K562 (cell line): ENCODE measurements around the gene B3GNT7. TPM values are rescaled to one million over a fixed set of nuclear protein-coding genes. Genes with fewer than 3 reads are reported as not detected.

Source experiments
- ATAC-seq: fragments of 200-7000 bp; cut with Tn5 transposase; 3 replicates; pipeline ENCODE4 v1.9.1; 2020; ENCODE audit warnings: moderate library complexity
- BruUV-seq: library from RNA; stranded (reverse); fragments of 400-500 nt; replicated peaks from 2 replicates; lab custom pipeline; 2021; lab: Mats Ljungman, UMichigan
- CTCF ChIA-PET: fragments of 300-600 bp; formaldehyde crosslinking; extraction: SDS; loops from one replicate; lab custom pipeline; 2021; ENCODE audit warnings: low intra/inter-chr PET ratio; lab: Yijun Ruan, JAX
- POLR2A ChIA-PET: fragments of 300-600, 350-650 bp; sonication (Branson Sonifier 250); formaldehyde crosslinking; extraction: SDS; loops from one replicate; lab custom pipeline; 2021; ENCODE audit warnings: antibody characterized with exemption, inconsistent platforms; lab: Yijun Ruan, JAX
- DNase-seq, 4 experiments: peaks; one replicate each; pipeline versions ENCODE4 v3.0.0 to v3.0.0-alpha.2; 2011 to 2018; ENCODE audit warnings: low spot score in 3 of 4, mixed read lengths in 3 of 4; ENCODE audit errors: extremely low read depth in 1 of 4
- FAIRE-seq: peaks from 2 replicates; lab custom pipeline; 2011; peaks lifted over from hg19 to GRCh38; lab: Jason Lieb, UNC
- H2AFZ ChIP-seq: 2 replicates; pipeline ENCODE4 v1.6.0; 2011; ENCODE audit warnings: low read depth, low read length, control low read depth, inconsistent platforms
- H3K27ac ChIP-seq: fragments of 200-600 bp; 3 replicates; pipeline ENCODE4 v1.8.0; 2011; ENCODE audit warnings: low read depth, mild to moderate bottlenecking, control low read depth, inconsistent platforms, low read length, moderate library complexity, mixed read lengths; ENCODE audit errors: extremely low read depth
- H3K27me3 ChIP-seq, 2 experiments: fragments of 300-600 bp in 1 of 2; 2 replicates in 1 of 2; 3 replicates in 1 of 2; pipeline versions ENCODE4 v1.6.0 to v1.8.0; 2011; ENCODE audit warnings: inconsistent platforms in 2 of 2, low read length in 2 of 2, mild to moderate bottlenecking in 1 of 2, mixed read lengths in 1 of 2, moderate library complexity in 1 of 2; ENCODE audit not compliant: control insufficient read depth in 2 of 2, insufficient read depth in 2 of 2
- H3K36me3 ChIP-seq: fragments of 300-600 bp; 3 replicates; pipeline ENCODE4 v1.8.0; 2011; ENCODE audit warnings: mild to moderate bottlenecking, low read length, inconsistent platforms; ENCODE audit not compliant: control insufficient read depth, insufficient read depth
- H3K4me1 ChIP-seq, 2 experiments: fragments of 200-600 bp in 1 of 2; replicated peaks in 1 of 2; 2 replicates in 1 of 2; 3 replicates in 1 of 2; pipeline versions ENCODE4 v1.5.1 to v1.8.0; 2011; ENCODE audit warnings: inconsistent platforms in 2 of 2, low read length in 2 of 2, mild to moderate bottlenecking in 1 of 2, mixed read lengths in 1 of 2, moderate library complexity in 1 of 2; ENCODE audit not compliant: control insufficient read depth in 2 of 2, insufficient read depth in 2 of 2
- H3K4me2 ChIP-seq: 2 replicates; pipeline ENCODE4 v1.6.1; 2011; ENCODE audit warnings: low read length, control low read depth, inconsistent platforms, mixed read lengths; ENCODE audit not compliant: insufficient read depth
- H3K4me3 ChIP-seq: fragments of 200-600 bp; sonication (generic), shearing (Covaris generic); 2 replicates; pipeline ENCODE4 v1.5.1; 2016; ENCODE audit warnings: control low read depth, inconsistent platforms
- H3K79me2 ChIP-seq: fragments of 200-600 bp; 3 replicates; pipeline ENCODE4 v1.8.0; 2011; ENCODE audit warnings: low read length, inconsistent platforms; ENCODE audit not compliant: control insufficient read depth, insufficient read depth
- H3K9ac ChIP-seq, 2 experiments: 2 replicates each; pipeline versions ENCODE4 v1.6.0 to v1.6.1; 2011; ENCODE audit warnings: low read depth in 2 of 2, low read length in 2 of 2, control low read depth in 1 of 2, inconsistent platforms in 1 of 2, mild to moderate bottlenecking in 1 of 2, mixed read lengths in 1 of 2; ENCODE audit not compliant: insufficient read depth in 1 of 2
- H3K9me1 ChIP-seq: one replicate; pipeline ENCODE4 v1.6.0; 2011; ENCODE audit warnings: inconsistent platforms, mild to moderate bottlenecking, low read length, moderate library complexity; ENCODE audit not compliant: control insufficient read depth, insufficient read depth
- H3K9me3 ChIP-seq: replicated peaks from 2 replicates; pipeline ENCODE4 v1.5.1; 2011; ENCODE audit warnings: low read depth, low read length, inconsistent platforms; ENCODE audit not compliant: control insufficient read depth, insufficient read depth
- H4K20me1 ChIP-seq: replicated peaks from 2 replicates; pipeline ENCODE4 v1.6.1; 2011; ENCODE audit warnings: low read length, inconsistent platforms, mixed read lengths; ENCODE audit not compliant: control insufficient read depth, insufficient read depth
- BRD9 ChIP-seq: fragments of 450-650 bp; IDR thresholded peaks from 2 replicates; pipeline ENCODE4 v1.6.1; 2018; ENCODE audit warnings: low read depth; ENCODE audit not compliant: partially characterized antibody
- DACH1 ChIP-seq: fragments of 450-650 bp; IDR thresholded peaks from 2 replicates; pipeline ENCODE4 v1.6.1; 2018; ENCODE audit not compliant: partially characterized antibody
- IRF9 ChIP-seq: fragments of 450-650 bp; IDR thresholded peaks from 2 replicates; pipeline ENCODE4 v1.6.1; 2016; ENCODE audit warnings: missing biosample characterization, missing genetic modification characterization
- MYNN ChIP-seq, 2 experiments: sonication (generic); formaldehyde crosslinking in 1 of 2; IDR thresholded peaks; 2 replicates each; pipeline versions ENCODE4 v1.5.0 to v1.6.1; 2016 to 2020; ENCODE audit warnings: antibody characterized with exemption in 1 of 2, missing genetic modification reagents in 1 of 2
- TEAD2 ChIP-seq: fragments of 450-650 bp; IDR thresholded peaks from 2 replicates; pipeline ENCODE4 v1.6.1; 2016; ENCODE audit warnings: missing genetic modification characterization, control low read depth, missing compliant biosample characterization
- ZNF12 ChIP-seq: sonication (generic); formaldehyde crosslinking; IDR thresholded peaks from 2 replicates; pipeline ENCODE4 v1.4.0; 2020; ENCODE audit warnings: mild to moderate bottlenecking, missing genetic modification reagents
- WGBS: fragments of 100-300 bp; shearing (Covaris generic); methylation state at CpG from one replicate; pipeline ENCODE4 v1.1.6; 2016; ENCODE audit warnings: low coverage, mixed read lengths; ENCODE audit not compliant: insufficient coverage; ENCODE audit errors: missing lambda C conversion rate; 5-methylcytosine and 5-hydroxymethylcytosine counted together
- in situ Hi-C: fragments of 300-500 bp; cut with MboI; formaldehyde crosslinking; loops from 4 replicates; pipeline ENCODE4 v1.15.0; 2018; ENCODE audit warnings: inconsistent platforms, mixed read lengths
- intact Hi-C: fragments of 100-400 bp; cut with micrococcal nuclease; formaldehyde crosslinking; loops from 2 replicates; pipeline ENCODE4 v1.14.2; 2022
- polyA plus RNA-seq, 8 experiments: library from polyadenylated mRNA; depleted of rRNA in 4 of 8; stranded (reverse) in 5 of 8; unstranded in 3 of 8; fragments of >200 nt; fragmentation: Nextera tagmentation in 2 of 8; fragmentation: Illumina TruSeq in 1 of 8; extraction: Ambion mirVana in 2 of 8; extraction: Trizol in 1 of 8; gene quantifications; 2 replicates each; pipeline versions ENCODE4 v1.2.1 to v1.2.3, GENCODE V29; 2011 to 2014; ENCODE audit warnings: inconsistent platforms in 1 of 8, missing spikeins in 1 of 8
- total RNA-seq, 7 experiments: library from RNA; depleted of rRNA in 6 of 7; stranded (reverse); fragments of >200 nt in 6 of 7; fragmentation: Illumina TruSeq in 2 of 7; extraction: Trizol in 2 of 7; gene quantifications; 2 replicates each; pipeline versions ENCODE4 v1.2.1 to v1.2.3, GENCODE V29; 2011 to 2021; ENCODE audit warnings: low replicate concordance in 1 of 7

B3GNT7 gene
- total and polyA plus RNA-seq, 9 of the 15 experiments (the other 6 are each of a cell fraction or from before 2014, with no cell fraction given): 0.20 TPM; not detected in 8

- TF ChIP-seq IRF9 (tag) (no peak), DACH1 (no peak)
These were observed 43.9 kb upstream of the B3GNT7 start (continued) for GRCh38 chr2:231351648-231352047.

- no peak overlapping the region for H3K4me3 ChIP-seq
- no peak for TF ChIP-seq MYNN (IDR thresholded peaks at IDR 0.05)
- TF ChIP-seq MYNN (CRISPR knock-in tag; IDR thresholded peaks at IDR 0.05): no peak
- TF ChIP-seq TEAD2: no peak
- TF ChIP-seq ZNF12: no peak
- TF ChIP-seq BRD9: no peak
- H2AFZ ChIP-seq: no peak overlapping the region
- intact Hi-C loops: no loop called here
- DNase-seq (no peak), FAIRE-seq (no peak), ATAC-seq (no peak)
- 17% methylated on average over 5 of the region's 6 CpGs for WGBS
- H3K9ac ChIP-seq: no peak overlapping the region
- in situ Hi-C loops: no loop called here
- BruUV-seq: no TSS peak
- H3K4me1 ChIP-seq: peaks cover 0 to 5% of the 10 kb centered on the region in 2 experiments; a peak in 3 of 5 replicates
- ChIA-PET CTCF (no interaction called here), POLR2A (no interaction called here)
- H3K36me3 ChIP-seq: no peaks in the 10 kb centered on the region
- no peaks in the 10 kb centered on the region for H3K79me2 ChIP-seq
- H3K27ac ChIP-seq: no peak overlapping the region
- H3K4me2 ChIP-seq: no peak overlapping the region
- no peaks in the 10 kb centered on the region for H3K9me1 ChIP-seq
- no peaks in the 10 kb centered on the region for H3K9me3 ChIP-seq
- no peaks in the 10 kb centered on the region for H4K20me1 ChIP-seq
- peaks cover 0 to 31% of the 10 kb centered on the region in 2 experiments; a peak in 3 of 5 replicates for H3K27me3 ChIP-seq
These were observed 42.0 kb upstream of the B3GNT7 start for GRCh38 chr2:231353469-231353868.
